ENCODE data around the gene DYRK1A. TPM values are rescaled to one million over a fixed set of nuclear protein-coding genes. Genes with fewer than 3 reads are reported as not detected.

DYRK1A gene
- total RNA-seq, 1 experiment from 2014 or later, result 49.3 TPM

GRCh38 chr21:37468909-37469308 lies 102.3 kb downstream of the DYRK1A start (continued):
- TF ChIP-seq ZBTB33 (IDR thresholded peaks at IDR 0.05; ENCODE audit: extremely low read depth, insufficient replicate concordance, low read length), result no peak

DNA sequence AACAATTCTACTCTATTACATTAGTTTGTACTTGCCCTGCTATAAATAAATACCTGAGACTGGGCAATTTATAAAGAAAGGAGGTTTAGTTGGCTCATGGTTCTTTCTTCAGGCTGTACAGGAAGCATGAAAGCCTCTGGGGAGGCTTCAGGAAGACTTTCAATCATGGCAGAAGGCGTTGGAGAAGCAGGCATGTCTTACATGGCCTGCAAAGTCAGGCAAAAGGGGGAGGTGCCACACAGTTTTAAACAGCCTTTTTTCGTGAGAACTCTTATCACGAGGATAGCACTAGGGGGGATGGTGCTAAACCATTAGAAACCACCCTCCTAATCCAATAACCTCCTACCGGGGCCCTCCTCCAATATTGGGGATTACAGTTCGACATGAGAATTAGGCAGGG lies 102.9 kb downstream of the DYRK1A start:
- Histone ChIP-seq H3K27ac (ENCODE audit: low read depth, low read length) (no peak overlapping the region), H3K4me3 (replicated peaks in 1 of 2; ENCODE audit: low read depth in 1 of 2, low read length in 2 of 2) (no peak overlapping the region), H2AFZ (ENCODE audit: low read depth, low read length, poor library complexity, severe bottlenecking) (no peak overlapping the region), H3K9me2 (ENCODE audit: insufficient read depth) (no peaks in the 10 kb centered on the region), H3K4me1 (ENCODE audit: control insufficient read depth in 1 of 2, insufficient read depth in 2 of 2, low read length in 2 of 2) (no peaks in the 10 kb centered on the region), H3K9ac (ENCODE audit: low read length) (no peak overlapping the region), H3K4me2 (ENCODE audit: low read length) (no peak overlapping the region), H4K20me1 (ENCODE audit: insufficient read depth) (0 out of 2 replicates have a peak, but pooled peaks cover 5% of the 10 kb centered on the region), H3K9me3 (ENCODE audit: control insufficient read depth in 1 of 2, insufficient read depth in 1 of 2, low read depth in 1 of 2, low read length in 2 of 2) (no peaks in the 10 kb centered on the region), H3K27me3 (ENCODE audit: insufficient read depth, low read length) (no peaks in the 10 kb centered on the region), H3K36me3 (ENCODE audit: control insufficient read depth in 1 of 2, insufficient read depth in 2 of 2, low read length in 2 of 2) (peaks cover 0 to 4% of the 10 kb centered on the region in 2 experiments; a peak in 1 of 4 replicates), H3K79me2 (ENCODE audit: insufficient read depth, low read length) (peaks cover 98% of the 10 kb centered on the region)
- ATAC-seq, result no peak
- no peak for DNase-seq (ENCODE audit: low read depth, low spot score)
- ChIA-PET POLR2A (no interaction called here), CTCF (no interaction called here), RAD21 (ENCODE audit: low non-redundant PET in 1 of 2, low total read pairs in 2 of 2, uncharacterized antibody in 2 of 2, unreplicated experiment in 2 of 2) (no interaction called here)
- TF ChIP-seq ELF1 (IDR thresholded peaks at IDR 0.05; ENCODE audit: borderline replicate concordance, low read depth), result no peak
- no peak for TF ChIP-seq POLR2AphosphoS5 (IDR thresholded peaks at IDR 0.05; ENCODE audit: low read depth, low read length)
- no peak for TF ChIP-seq CBX3 (IDR thresholded peaks at IDR 0.05; ENCODE audit: low read depth)
- no peak for TF ChIP-seq CEBPB (IDR thresholded peaks at IDR 0.05; ENCODE audit: low read depth)
- no peak for TF ChIP-seq YY1 (IDR thresholded peaks at IDR 0.05; ENCODE audit: extremely low read depth, insufficient replicate concordance, low read depth, low read length)
- intact Hi-C loops (cut with micrococcal nuclease), result no loop called here
- BruUV-seq (replicated peaks), result no TSS peak
